ENCODE measurements around the gene BCAM. TPM values are rescaled to one million over a fixed set of nuclear protein-coding genes. Genes with fewer than 3 reads are reported as not detected.

BCAM gene
- total and polyA plus RNA-seq, 2 donors (not counting 3 experiments of a cell fraction or from before 2014, with no cell fraction given), result 23.9 to 28.5 TPM

GRCh38 chr19:44767295-44768180 is 41.4 kb upstream of the BCAM start:
- CTCF ChIA-PET, result interaction anchor here (1.1 to 19.4 kb wide), 4 partner anchors 10 to 197 kb away, joined by 4 to 688 read pairs (median 12); no protein-coding TSS in a partner anchor
- Histone ChIP-seq H3K36me3 (ENCODE audit: control insufficient read depth in 2 of 2, extremely low read depth in 1 of 2, insufficient read depth in 2 of 2, low read length in 2 of 2) (no peaks in the 10 kb centered on the region), H3K4me3 (replicated peaks in 1 of 3; ENCODE audit: insufficient read depth in 1 of 3, low read depth in 1 of 3, low read length in 3 of 3) (no peak overlapping the region), H3K9me1 (replicated peaks; ENCODE audit: control insufficient read depth, extremely low read depth, insufficient read depth, low read length) (no peaks in the 10 kb centered on the region), H4K20me1 (replicated peaks; ENCODE audit: control insufficient read depth, extremely low read depth, insufficient read depth, low read length) (no peaks in the 10 kb centered on the region), H3K9ac (replicated peaks; ENCODE audit: extremely low read depth, insufficient read depth, low read length) (no peak overlapping the region), H3K4me2 (ENCODE audit: insufficient read depth, low read length) (no peak overlapping the region), H2AFZ (ENCODE audit: low read depth, low read length) (no peak overlapping the region), H3K27ac (ENCODE audit: insufficient read depth, low read depth, low read length) (no peak overlapping the region), H3K4me1 (ENCODE audit: control insufficient read depth, extremely low read depth, insufficient read depth, low read length) (no peaks in the 10 kb centered on the region), H3K9me3 (replicated peaks; ENCODE audit: control insufficient read depth, insufficient read depth, low read length) (no peaks in the 10 kb centered on the region), H3K79me2 (ENCODE audit: control insufficient read depth, insufficient read depth, low read length) (no peaks in the 10 kb centered on the region), H3K27me3 (ENCODE audit: control insufficient read depth in 2 of 2, insufficient read depth in 2 of 2, low read length in 2 of 2) (no peaks in the 10 kb centered on the region)
- TF ChIP-seq GATA2 (IDR thresholded peaks at IDR 0.05; ENCODE audit: insufficient read depth, insufficient read length, low read depth, low read length) (no peak), MAX (IDR thresholded peaks at IDR 0.05; ENCODE audit: insufficient read depth, insufficient read length) (no peak), POLR2AphosphoS5 (IDR thresholded peaks at IDR 0.05; ENCODE audit: insufficient read depth, low read depth, low read length) (no peak)
- dilution Hi-C loops (cut with MboI; ENCODE audit: extremely low pct_ligation_motif_present, low sequenced_read_pairs), result no loop called here
- POLR2A ChIA-PET, result no interaction called here
- intact Hi-C loops (cut with micrococcal nuclease), result no loop called here
- FAIRE-seq (no peak), DNase-seq (ENCODE audit: low read depth, low spot score) (no peak)
- no TSS peak for BruUV-seq (replicated peaks)

GRCh38 chr19:44770550-44771257 is 38.2 kb upstream of the BCAM start:
- no peak overlapping the region for H3K4me3 ChIP-seq (replicated peaks in 1 of 3; ENCODE audit: insufficient read depth in 1 of 3, low read depth in 1 of 3, low read length in 3 of 3)
- H3K79me2 ChIP-seq (ENCODE audit: control insufficient read depth, insufficient read depth, low read length), result no peaks in the 10 kb centered on the region
- no peaks in the 10 kb centered on the region for H3K9me3 ChIP-seq (replicated peaks; ENCODE audit: control insufficient read depth, insufficient read depth, low read length)
- no peak for TF ChIP-seq GATA2 (IDR thresholded peaks at IDR 0.05; ENCODE audit: insufficient read depth, insufficient read length, low read depth, low read length)
- TF ChIP-seq EZH2 (IDR thresholded peaks at IDR 0.05; ENCODE audit: borderline replicate concordance, low read depth, low read length, severe bottlenecking), result no peak
- TF ChIP-seq FOS (IDR thresholded peaks at IDR 0.05; ENCODE audit: borderline replicate concordance, insufficient read depth, low read length), result no peak
- TF ChIP-seq POLR2AphosphoS5 (IDR thresholded peaks at IDR 0.05; ENCODE audit: insufficient read depth, low read depth, low read length), result no peak
- no peak for TF ChIP-seq JUN (IDR thresholded peaks at IDR 0.05; ENCODE audit: borderline replicate concordance, insufficient read depth, insufficient read length, low read depth)
- peak; percentile 67 to 73 for TF ChIP-seq CTCF (IDR thresholded peaks at IDR 0.05; ENCODE audit: extremely low read depth in 1 of 2, insufficient read depth in 1 of 2, low read depth in 1 of 2, low read length in 2 of 2)
- no peaks in the 10 kb centered on the region for H3K36me3 ChIP-seq (ENCODE audit: control insufficient read depth in 2 of 2, extremely low read depth in 1 of 2, insufficient read depth in 2 of 2, low read length in 2 of 2)
- no TSS peak for BruUV-seq (replicated peaks)
- peaks cover 12% of the 10 kb centered on the region for H3K4me1 ChIP-seq (ENCODE audit: control insufficient read depth, extremely low read depth, insufficient read depth, low read length)
- H3K9ac ChIP-seq (replicated peaks; ENCODE audit: extremely low read depth, insufficient read depth, low read length), result no peak overlapping the region
- CTCF ChIA-PET, result interaction anchor here (0.6 to 19.4 kb wide), 62 partner anchors 9 to 222 kb away, joined by 3 to 688 read pairs (median 6); partner anchors contain the start of genes BCAM, BCL3, CEACAM19 and NECTIN2
- FAIRE-seq (peak; percentile 98), DNase-seq (ENCODE audit: low read depth, low spot score) (peak; percentile 95)
- no peaks in the 10 kb centered on the region for H4K20me1 ChIP-seq (replicated peaks; ENCODE audit: control insufficient read depth, extremely low read depth, insufficient read depth, low read length)
- peak overlapping the region; percentile 60 for H2AFZ ChIP-seq (ENCODE audit: low read depth, low read length)
- no peak overlapping the region for H3K27ac ChIP-seq (ENCODE audit: insufficient read depth, low read depth, low read length)
- no peaks in the 10 kb centered on the region for H3K9me1 ChIP-seq (replicated peaks; ENCODE audit: control insufficient read depth, extremely low read depth, insufficient read depth, low read length)
- dilution Hi-C loops (cut with MboI; ENCODE audit: extremely low pct_ligation_motif_present, low sequenced_read_pairs) (no loop called here), intact Hi-C loops (cut with micrococcal nuclease) (loop anchor here (1.0 to 2.0 kb wide), 6 partner anchors 23 to 200 kb away; no protein-coding TSS in a partner anchor)
- no peak overlapping the region for H3K4me2 ChIP-seq (ENCODE audit: insufficient read depth, low read length)
- POLR2A ChIA-PET, result interaction anchor here (0.6 to 1.2 kb wide), 3 partner anchors 47 to 86 kb away, joined by 3 to 11 read pairs (median 5); no protein-coding TSS in a partner anchor
- no peaks in the 10 kb centered on the region for H3K27me3 ChIP-seq (ENCODE audit: control insufficient read depth in 2 of 2, insufficient read depth in 2 of 2, low read length in 2 of 2)

Data from endothelial cell of umbilical vein (primary cell).